DND-41 (cell line): ENCODE data around the gene TMEM255A.
"Not testable (repeated sequence)": the region's sequence is repeated elsewhere in the genome, so short reads cannot be mapped to it uniquely, and the experiment has no call there.

Experiments
- ATAC-seq: fragments of 200-7000 bp; cut with Tn5 transposase; 3 replicates; pipeline ENCODE4 v1.9.1; 2021; ENCODE audit warnings: low read depth; ENCODE audit not compliant: insufficient read depth
- DNase-seq: peaks from one replicate; pipeline ENCODE4 v3.0.0-alpha.2; 2020
- H2AFZ ChIP-seq: 2 replicates; pipeline ENCODE4 v1.6.0; 2012; ENCODE audit warnings: low read depth, low read length
- H3K27ac ChIP-seq: 2 replicates; pipeline ENCODE4 v1.5.1; 2012; ENCODE audit warnings: low read length, inconsistent platforms
- H3K27me3 ChIP-seq: fragments of 200-600 bp; sonication (generic); 2 replicates; pipeline ENCODE4 v1.6.0; 2012; ENCODE audit warnings: low read length, mild to moderate bottlenecking, inconsistent platforms; ENCODE audit not compliant: insufficient read depth, poor library complexity
- H3K36me3 ChIP-seq: 2 replicates; pipeline ENCODE4 v1.5.1; 2012; ENCODE audit warnings: low read length, inconsistent platforms; ENCODE audit not compliant: insufficient read depth
- H3K4me1 ChIP-seq: 2 replicates; pipeline ENCODE4 v1.5.1; 2012; ENCODE audit warnings: mild to moderate bottlenecking, low read length; ENCODE audit not compliant: insufficient read depth
- H3K4me2 ChIP-seq: 2 replicates; pipeline ENCODE4 v1.6.0; 2012; ENCODE audit warnings: mild to moderate bottlenecking, moderate library complexity, low read length, inconsistent platforms; ENCODE audit not compliant: insufficient read depth
- H3K4me3 ChIP-seq, 2 experiments: fragments of 200-600 bp in 1 of 2; shearing (Covaris generic) in 1 of 2; 2 replicates each; pipeline ENCODE4 v1.5.1; 2012 to 2016; ENCODE audit warnings: inconsistent platforms in 2 of 2, low read length in 2 of 2, mild to moderate bottlenecking in 2 of 2, low read depth in 1 of 2, moderate library complexity in 1 of 2
- H3K79me2 ChIP-seq: 2 replicates; pipeline ENCODE4 v1.6.0; 2012; ENCODE audit warnings: low read length, inconsistent platforms; ENCODE audit not compliant: insufficient read depth
- H3K9ac ChIP-seq: 2 replicates; pipeline ENCODE4 v1.6.0; 2012; ENCODE audit warnings: low read depth, mild to moderate bottlenecking, inconsistent platforms, low read length, moderate library complexity
- H3K9me3 ChIP-seq: 2 replicates; pipeline ENCODE4 v1.5.1; 2012; ENCODE audit warnings: low read length, moderate library complexity, mild to moderate bottlenecking, inconsistent platforms; ENCODE audit not compliant: insufficient read depth, severe bottlenecking
- H4K20me1 ChIP-seq: 2 replicates; pipeline ENCODE4 v1.6.0; 2012; ENCODE audit warnings: low read length; ENCODE audit not compliant: insufficient read depth
- EZH2 ChIP-seq: IDR thresholded peaks from 3 replicates; pipeline ENCODE4 v1.6.1; 2012; ENCODE audit warnings: borderline replicate concordance, low read depth, mild to moderate bottlenecking, moderate library complexity, low read length, inconsistent platforms; ENCODE audit not compliant: severe bottlenecking
- TF ChIP-seq, protein P1 (sequence below): IDR thresholded peaks from 2 replicates; pipeline ENCODE4 v1.5.1; 2012; ENCODE audit warnings: borderline replicate concordance, low read length, moderate library complexity, mild to moderate bottlenecking; ENCODE audit not compliant: poor library complexity, severe bottlenecking; ENCODE audit errors: extremely low read depth

Gene TMEM255A

DNA sequence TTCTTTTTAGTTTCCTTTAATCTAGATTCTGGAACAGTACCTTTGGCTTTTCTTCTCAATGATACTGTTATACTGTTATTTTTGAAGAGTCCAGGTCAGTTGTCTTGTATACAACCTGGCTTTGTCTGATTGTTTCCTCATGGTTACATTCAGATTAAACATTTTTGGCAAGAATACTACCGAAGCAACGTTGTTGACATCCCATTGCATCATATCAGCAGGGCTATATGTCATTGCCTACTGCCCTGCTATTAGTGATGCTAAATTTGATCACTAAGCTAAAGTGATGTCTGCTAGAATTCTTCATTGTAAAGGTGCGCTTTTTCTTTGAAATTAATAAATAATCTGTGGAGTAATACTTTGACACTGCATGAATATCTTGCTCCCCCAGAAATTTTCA is 44.8 kb upstream of the TMEM255A start:
- TF ChIP-seq, protein P1, sequence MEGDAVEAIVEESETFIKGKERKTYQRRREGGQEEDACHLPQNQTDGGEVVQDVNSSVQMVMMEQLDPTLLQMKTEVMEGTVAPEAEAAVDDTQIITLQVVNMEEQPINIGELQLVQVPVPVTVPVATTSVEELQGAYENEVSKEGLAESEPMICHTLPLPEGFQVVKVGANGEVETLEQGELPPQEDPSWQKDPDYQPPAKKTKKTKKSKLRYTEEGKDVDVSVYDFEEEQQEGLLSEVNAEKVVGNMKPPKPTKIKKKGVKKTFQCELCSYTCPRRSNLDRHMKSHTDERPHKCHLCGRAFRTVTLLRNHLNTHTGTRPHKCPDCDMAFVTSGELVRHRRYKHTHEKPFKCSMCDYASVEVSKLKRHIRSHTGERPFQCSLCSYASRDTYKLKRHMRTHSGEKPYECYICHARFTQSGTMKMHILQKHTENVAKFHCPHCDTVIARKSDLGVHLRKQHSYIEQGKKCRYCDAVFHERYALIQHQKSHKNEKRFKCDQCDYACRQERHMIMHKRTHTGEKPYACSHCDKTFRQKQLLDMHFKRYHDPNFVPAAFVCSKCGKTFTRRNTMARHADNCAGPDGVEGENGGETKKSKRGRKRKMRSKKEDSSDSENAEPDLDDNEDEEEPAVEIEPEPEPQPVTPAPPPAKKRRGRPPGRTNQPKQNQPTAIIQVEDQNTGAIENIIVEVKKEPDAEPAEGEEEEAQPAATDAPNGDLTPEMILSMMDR = no peak
- TF ChIP-seq EZH2 = no peak
- Histone ChIP-seq H3K4me1 (no peaks in the 10 kb centered on the region), H2AFZ (no peak overlapping the region), H3K79me2 (no peaks in the 10 kb centered on the region), H3K27me3 (no peaks in the 10 kb centered on the region), H3K9me3 (no peaks in the 10 kb centered on the region), H3K27ac (no peak overlapping the region), H4K20me1 (no peaks in the 10 kb centered on the region), H3K4me2 (no peak overlapping the region), H3K4me3 (no peak overlapping the region), H3K9ac (no peak overlapping the region), H3K36me3 (no peaks in the 10 kb centered on the region)
- DNase-seq (no peak), ATAC-seq (no peak)

DNA sequence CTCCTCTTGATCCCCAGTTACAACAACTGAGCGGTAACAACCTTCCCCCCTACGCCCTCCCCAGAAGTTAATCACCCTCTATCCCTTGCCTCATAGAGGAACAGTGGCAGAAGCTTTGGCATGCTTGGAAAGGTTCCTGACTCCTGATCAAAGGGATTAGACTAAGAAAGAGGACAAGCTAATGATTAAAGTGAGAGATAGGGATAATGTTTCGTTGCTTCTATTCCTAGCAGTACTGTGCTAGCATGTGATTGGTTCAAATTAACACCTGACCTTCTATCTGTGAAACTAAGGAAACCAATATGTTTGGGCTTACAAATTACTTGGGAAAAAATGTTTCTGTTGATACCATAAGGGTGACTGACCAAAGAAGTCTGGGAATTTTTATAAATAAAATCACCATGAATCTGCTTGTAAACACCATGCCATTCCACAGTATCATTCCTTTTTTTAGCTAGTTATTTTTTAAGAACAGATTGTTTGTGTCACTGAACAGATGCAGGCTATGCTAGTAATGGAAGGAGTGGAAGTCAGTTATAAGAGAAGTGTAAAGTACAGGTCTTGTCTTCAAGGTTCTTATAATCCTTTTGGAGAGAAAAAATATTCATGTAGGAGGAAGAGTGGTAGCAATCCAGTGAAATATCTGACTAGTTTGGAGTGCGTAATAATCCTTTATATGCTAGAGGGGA is 39.3 kb upstream of the TMEM255A start:
- Histone ChIP-seq H3K27ac (no peak overlapping the region), H3K9ac (no peak overlapping the region), H3K4me2 (no peak overlapping the region), H2AFZ (no peak overlapping the region), H3K4me3 (no peak overlapping the region), H3K4me1 (no peaks in the 10 kb centered on the region), H3K27me3 (no peaks in the 10 kb centered on the region), H3K79me2 (no peaks in the 10 kb centered on the region), H3K36me3 (no peaks in the 10 kb centered on the region), H4K20me1 (no peaks in the 10 kb centered on the region), H3K9me3 (no peaks in the 10 kb centered on the region)
- TF ChIP-seq EZH2 = no peak
- TF ChIP-seq, protein P1 = no peak
- DNase-seq (no peak), ATAC-seq (no peak)

DNA sequence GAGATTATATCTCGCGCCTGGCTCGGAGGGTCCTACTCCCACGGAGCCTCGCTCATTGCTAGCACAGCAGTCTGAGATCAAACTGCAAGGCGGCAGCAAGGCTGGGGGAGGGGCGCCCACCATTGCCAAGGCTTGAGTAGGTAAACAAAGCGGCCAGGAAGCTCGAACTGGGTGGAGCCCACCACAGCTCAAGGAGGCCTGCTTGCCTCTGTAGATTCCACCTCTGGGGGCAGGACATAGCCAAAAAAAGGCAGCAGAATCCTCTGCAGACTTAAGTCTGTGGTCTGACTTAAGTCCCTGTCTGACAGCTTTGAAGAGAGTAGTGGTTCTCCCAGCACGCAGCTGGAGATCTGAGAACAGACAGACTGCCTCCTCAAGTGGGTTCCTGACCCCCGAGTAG is 33.3 kb upstream of the TMEM255A start:
- H3K79me2 ChIP-seq, H3K4me1 ChIP-seq, H3K4me2 ChIP-seq, H2AFZ ChIP-seq, H3K27ac ChIP-seq, H3K36me3 ChIP-seq, H3K4me3 ChIP-seq, H4K20me1 ChIP-seq, ATAC-seq, H3K9me3 ChIP-seq, H3K9ac ChIP-seq, H3K27me3 ChIP-seq: not testable (repeated sequence)
- DNase-seq = peak; percentile 13

DNA sequence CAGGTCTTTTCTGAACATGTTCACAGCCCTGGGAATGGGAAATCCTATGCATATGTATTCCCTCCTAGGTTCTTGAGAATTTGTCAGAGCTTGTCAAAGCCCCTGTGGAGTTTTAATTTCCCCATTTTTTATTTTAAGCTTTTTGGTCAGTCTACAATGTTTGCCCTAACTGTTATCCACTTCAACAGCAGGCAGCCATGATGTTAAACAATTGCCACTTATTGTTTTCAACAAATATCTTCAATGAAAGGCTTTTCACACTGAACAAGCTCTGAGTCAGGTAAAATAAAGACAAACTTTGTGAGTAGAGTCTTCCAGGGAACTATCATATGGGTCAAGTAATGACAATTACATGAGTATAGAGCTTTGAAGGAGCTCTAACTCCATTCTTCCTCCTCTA is 25.6 kb upstream of the TMEM255A start:
- DNase-seq = no peak
- no peak overlapping the region for H2AFZ ChIP-seq
- TF ChIP-seq, protein P1 = no peak
- TF ChIP-seq EZH2 = no peak
- H3K79me2 ChIP-seq = no peaks in the 10 kb centered on the region
- no peak for ATAC-seq
- no peak overlapping the region for H3K27ac ChIP-seq
- H3K4me3 ChIP-seq = no peak overlapping the region
- no peaks in the 10 kb centered on the region for H3K4me1 ChIP-seq
- no peaks in the 10 kb centered on the region for H3K36me3 ChIP-seq
- H3K9ac ChIP-seq = no peak overlapping the region
- no peak overlapping the region for H3K4me2 ChIP-seq
- peaks cover 5% of the 10 kb centered on the region for H3K9me3 ChIP-seq
- no peaks in the 10 kb centered on the region for H3K27me3 ChIP-seq
- H4K20me1 ChIP-seq = no peaks in the 10 kb centered on the region
